GM13977 (cell line): ENCODE data around the gene PALS2.

ENCODE experiments used
- DNase-seq: peaks from one replicate; pipeline ENCODE4 v3.0.0; 2012; ENCODE audit warnings: low spot score
- CTCF ChIP-seq: IDR thresholded peaks from 2 replicates; pipeline ENCODE4 v1.5.1; 2012; ENCODE audit warnings: mild to moderate bottlenecking, control low read depth; ENCODE audit not compliant: insufficient read depth; ENCODE audit errors: extremely low read depth, missing control alignments
- in situ Hi-C: fragments of 300-500 bp; cut with MboI; formaldehyde crosslinking; loops from one replicate; pipeline ENCODE4 v1.12.0; 2022; ENCODE audit warnings: low sequenced_read_pairs, low pct_unique_long_range_greater_than_20kb, mixed read lengths, inconsistent platforms; ENCODE audit not compliant: unreplicated experiment

Gene PALS2

DNA sequence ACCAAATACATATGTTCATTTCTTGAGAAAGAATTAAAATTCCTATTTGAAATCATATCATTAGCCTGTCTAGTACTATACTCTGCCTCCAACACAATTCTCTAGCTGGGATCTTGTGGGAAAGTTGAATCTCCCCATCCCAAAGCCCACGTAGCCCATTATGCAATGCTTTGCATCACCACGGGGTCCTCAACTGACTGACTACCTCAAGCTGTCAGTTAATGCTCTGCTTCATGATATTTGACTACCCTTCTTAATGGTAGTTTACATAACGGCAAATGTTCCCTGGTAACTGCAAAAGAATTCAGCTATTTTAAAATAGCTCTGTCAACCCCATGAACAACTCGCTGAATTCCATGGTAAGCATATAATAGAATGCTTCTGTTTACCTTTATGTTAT lies 23.3 kb upstream of the PALS2 start:
- no peak for DNase-seq
- in situ Hi-C loops: no loop called here
- no peak for TF ChIP-seq CTCF

GRCh38 chr7:24555184-24555583 lies 18.1 kb upstream of the PALS2 start:
- in situ Hi-C loops: no loop called here
- DNase-seq: no peak
- TF ChIP-seq CTCF: no peak

- TF ChIP-seq CTCF: no peak
- in situ Hi-C loops: no loop called here
- DNase-seq: no peak
These were observed 17.5 kb upstream of the PALS2 start for GRCh38 chr7:24555719-24556118.

DNA sequence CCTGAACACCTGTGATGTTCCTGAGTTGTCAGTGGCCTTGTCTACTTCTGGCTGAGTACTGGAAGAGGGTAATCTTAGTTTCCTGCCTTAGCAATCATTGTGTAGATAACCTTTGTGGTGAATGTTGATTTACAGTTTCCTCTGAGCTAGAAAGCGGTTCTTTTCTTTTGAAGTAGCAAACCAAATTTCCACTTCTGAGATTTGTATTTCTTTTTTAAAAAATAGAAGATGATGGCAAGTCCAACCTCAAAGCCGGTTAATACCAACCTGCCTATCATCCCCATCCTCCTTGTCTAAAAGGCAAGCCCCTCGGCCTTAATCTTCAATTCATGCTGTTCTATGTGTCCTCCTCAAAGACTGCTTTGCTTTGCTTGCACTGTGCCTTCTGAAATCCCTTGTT lies 12.5 kb upstream of the PALS2 start:
- TF ChIP-seq CTCF: no peak
- in situ Hi-C loops: no loop called here
- no peak for DNase-seq

GRCh38 chr7:24566274-24566673 lies 7.0 kb upstream of the PALS2 start:
- in situ Hi-C loops: no loop called here
- no peak for DNase-seq
- no peak for TF ChIP-seq CTCF

DNA sequence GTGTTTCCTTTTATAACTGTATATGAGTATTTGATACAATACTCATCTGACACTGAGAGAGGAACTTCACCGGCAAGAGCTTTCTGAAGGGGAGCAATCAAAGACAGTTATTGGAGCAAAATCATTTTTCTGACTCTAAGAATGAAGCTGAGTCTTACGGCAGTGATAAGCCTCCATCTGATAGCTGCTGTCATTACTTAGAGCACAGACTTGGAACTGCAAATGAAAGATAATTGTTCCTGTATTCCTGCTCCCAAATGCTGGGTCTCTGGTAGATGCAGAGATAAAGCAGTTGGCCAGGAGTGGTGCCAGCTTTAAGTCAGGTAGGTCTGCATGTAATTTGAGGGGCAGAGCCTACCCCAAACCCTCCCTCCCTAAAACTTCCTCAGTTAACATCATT lies 2.3 kb upstream of the PALS2 start:
- in situ Hi-C loops: no loop called here
- DNase-seq: no peak
- TF ChIP-seq CTCF: no peak

GRCh38 chr7:24572016-24572392 lies 1.2 kb upstream of the PALS2 start:
- TF ChIP-seq CTCF: no peak
- in situ Hi-C loops: no loop called here
- DNase-seq: no peak
